Testis (tissue), 3 donors: ENCODE results near the gene IFFO2. TPM values are rescaled to one million over a fixed set of nuclear protein-coding genes. Genes with fewer than 3 reads are reported as not detected.

Experiments
- DNase-seq: peaks from one replicate; pipeline ENCODE4 v3.0.0-alpha.2; 2019
- H3K27ac ChIP-seq, 2 donors: fragments of 200-600 bp; sonication (generic); one replicate each; pipeline ENCODE4 v1.5.1; 2019
- H3K27me3 ChIP-seq: fragments of 200-600 bp; sonication (generic); one replicate; pipeline ENCODE4 v1.5.1; 2019
- H3K36me3 ChIP-seq: fragments of 200-600 bp; sonication (generic); one replicate; pipeline ENCODE4 v1.5.1; 2017; ENCODE audit warnings: low read depth; ENCODE audit errors: missing control alignments
- H3K4me1 ChIP-seq: fragments of 200-600 bp; sonication (generic); one replicate; pipeline ENCODE4 v1.5.1; 2019
- H3K4me3 ChIP-seq, 2 donors: fragments of 200-600 bp; sonication (generic); one replicate each; pipeline ENCODE4 v1.5.1; 2017 to 2019
- H3K9me3 ChIP-seq: fragments of 200-600 bp; sonication (generic); one replicate; pipeline ENCODE4 v1.5.1; 2017
- CTCF ChIP-seq, 3 experiments: fragments of 450-650 bp in 2 of 3; fragments of 200-600 bp in 1 of 3; sonication (generic) in 1 of 3; IDR thresholded peaks; one replicate each; pipeline ENCODE4 v1.5.1; 2016 to 2019; ENCODE audit warnings: antibody characterized with exemption in 3 of 3, mild to moderate bottlenecking in 2 of 3, moderate library complexity in 1 of 3
- POLR2A ChIP-seq: fragments of 450-650 bp; IDR thresholded peaks from one replicate; pipeline ENCODE4 v1.6.1; 2017; ENCODE audit warnings: antibody characterized with exemption, mild to moderate bottlenecking, moderate library complexity
- WGBS, 2 donors: methylation state at CpG; one replicate each; pipeline ENCODE4 v1.1.5; 2018; 5-methylcytosine and 5-hydroxymethylcytosine counted together
- intact Hi-C: fragments of 100-400 bp; cut with DNase I; formaldehyde crosslinking; loops from one replicate; pipeline ENCODE4 v1.15.1; 2023; ENCODE audit warnings: low total_unique reads
- polyA plus RNA-seq: library from polyadenylated mRNA; stranded (reverse); fragments of 350-450 nt; fragmentation: Illumina TruSeq; extraction: RNeasy Lipid Tissue Mini Kit (QIAGEN cat#74804); gene quantifications from one replicate; pipeline ENCODE4 v1.2.3, GENCODE V29; 2014; ENCODE audit warnings: low read depth, low replicate concordance; ENCODE audit not compliant: insufficient read depth
- total RNA-seq, 2 donors: library from RNA; depleted of rRNA; stranded (reverse); fragments of >200 nt; gene quantifications; one replicate each; pipeline ENCODE4 v1.2.3, GENCODE V29; 2016

The IFFO2 gene
- total and polyA plus RNA-seq, 3 donors from 2014 or later = 5.0 to 8.5 (median 5.6) TPM

DNA sequence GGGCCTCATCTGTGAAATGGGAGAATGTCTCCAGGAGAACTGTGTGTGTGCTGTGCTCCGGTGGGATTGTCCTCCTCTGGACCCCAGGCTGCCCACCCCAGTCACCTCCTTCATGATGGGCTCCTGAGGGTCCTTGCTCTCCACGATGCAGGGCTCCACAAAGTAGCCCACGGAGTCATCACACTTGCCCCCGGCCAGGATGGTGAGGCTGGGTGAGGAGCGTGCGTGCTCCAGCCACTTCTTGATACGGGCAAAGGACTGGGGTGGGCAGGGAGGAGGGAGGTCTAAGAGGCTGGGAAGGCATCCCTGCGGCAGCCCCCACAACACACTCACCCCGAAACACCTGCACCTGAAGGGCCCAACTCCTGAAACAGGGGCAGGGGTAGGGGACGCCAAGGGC, 80.3 kb downstream of the IFFO2 start:
- TF ChIP-seq CTCF (IDR thresholded peaks at IDR 0.05) (no peak), POLR2A (no peak)
- Histone ChIP-seq H3K9me3 (no peaks in the 10 kb centered on the region), H3K4me1 (no peaks in the 10 kb centered on the region), H3K36me3 (no peaks in the 10 kb centered on the region), H3K27ac (no peak overlapping the region), H3K4me3 (no peak overlapping the region), H3K27me3 (no peaks in the 10 kb centered on the region)
- DNase-seq = no peak
- 80 to 81% methylated on average over 5 to 10 of the region's 10 CpGs for WGBS, 2 donors
- intact Hi-C loops = loop anchor here (5.0 kb wide), 1 partner anchor 279 kb away; no protein-coding TSS in a partner anchor

- intact Hi-C loops = loop anchor here (5.0 kb wide), 1 partner anchor 278 kb away; no protein-coding TSS in a partner anchor
- TF ChIP-seq POLR2A = no peak
- H3K4me3 ChIP-seq = no peak overlapping the region
- H3K27ac ChIP-seq = no peak overlapping the region
- no peaks in the 10 kb centered on the region for H3K4me1 ChIP-seq
- no peaks in the 10 kb centered on the region for H3K27me3 ChIP-seq
- no peaks in the 10 kb centered on the region for H3K9me3 ChIP-seq
- no peak for DNase-seq
- no peaks in the 10 kb centered on the region for H3K36me3 ChIP-seq
- 83 to 91% methylated on average over 2 to 3 of the region's 3 CpGs for WGBS, 2 donors
Observed at GRCh38 chr1:18875796-18876128, 80.7 kb downstream of the IFFO2 start.

GRCh38 chr1:18875107-18875795, 81.2 kb downstream of the IFFO2 start:
- WGBS, 2 donors = 43 to 61% methylated on average over 10 to 20 of the region's 20 CpGs
- Histone ChIP-seq H3K27me3 (no peaks in the 10 kb centered on the region), H3K36me3 (no peaks in the 10 kb centered on the region), H3K4me3 (no peak overlapping the region), H3K9me3 (no peaks in the 10 kb centered on the region), H3K4me1 (no peaks in the 10 kb centered on the region), H3K27ac (no peak overlapping the region)
- peak; percentile 94 for DNase-seq
- no peak for TF ChIP-seq POLR2A
- TF ChIP-seq CTCF (IDR thresholded peaks at IDR 0.05) = peak; percentile 58 to 75 (median 74)
- intact Hi-C loops = loop anchor here (5.0 kb wide), 1 partner anchor 278 kb away; no protein-coding TSS in a partner anchor

GRCh38 chr1:18874600-18874999, 81.9 kb downstream of the IFFO2 start:
- H3K36me3 ChIP-seq = no peaks in the 10 kb centered on the region
- no peak for DNase-seq
- WGBS, 2 donors = 64 to 70% methylated on average over 7 to 8 of the region's 8 CpGs
- H3K9me3 ChIP-seq = no peaks in the 10 kb centered on the region
- intact Hi-C loops = no loop called here
- H3K4me1 ChIP-seq = no peaks in the 10 kb centered on the region
- H3K27ac ChIP-seq = no peak overlapping the region
- TF ChIP-seq CTCF (IDR thresholded peaks at IDR 0.05) = no peak
- TF ChIP-seq POLR2A = no peak
- no peaks in the 10 kb centered on the region for H3K27me3 ChIP-seq
- no peak overlapping the region for H3K4me3 ChIP-seq

GRCh38 chr1:18874036-18874435, 82.4 kb downstream of the IFFO2 start:
- TF ChIP-seq CTCF (IDR thresholded peaks at IDR 0.05) (no peak), POLR2A (no peak)

More at GRCh38 chr1:18874036-18874435, 82.4 kb downstream of the IFFO2 start:
- Histone ChIP-seq H3K4me1 (no peaks in the 10 kb centered on the region), H3K4me3 (no peak overlapping the region), H3K27me3 (no peaks in the 10 kb centered on the region), H3K36me3 (no peaks in the 10 kb centered on the region), H3K9me3 (no peaks in the 10 kb centered on the region), H3K27ac (no peak overlapping the region)
- intact Hi-C loops = no loop called here
- 92 to 100% methylated on average over 1 to 6 of the region's 6 CpGs for whole genome bisulfite sequencing, 2 donors
- no peak for DNase-seq
